COLO668 (cell line): ENCODE data around the gene LSM14B.
"Not testable (repeated sequence)": the region's sequence is repeated elsewhere in the genome, so short reads cannot be mapped to it uniquely, and the experiment has no call there.

Source experiments
- DNase-seq: peaks from one replicate; lab custom pipeline; 2025; ENCODE audit not compliant: unreplicated experiment; lab: John Stamatoyannopoulos, UW

LSM14B gene

DNA sequence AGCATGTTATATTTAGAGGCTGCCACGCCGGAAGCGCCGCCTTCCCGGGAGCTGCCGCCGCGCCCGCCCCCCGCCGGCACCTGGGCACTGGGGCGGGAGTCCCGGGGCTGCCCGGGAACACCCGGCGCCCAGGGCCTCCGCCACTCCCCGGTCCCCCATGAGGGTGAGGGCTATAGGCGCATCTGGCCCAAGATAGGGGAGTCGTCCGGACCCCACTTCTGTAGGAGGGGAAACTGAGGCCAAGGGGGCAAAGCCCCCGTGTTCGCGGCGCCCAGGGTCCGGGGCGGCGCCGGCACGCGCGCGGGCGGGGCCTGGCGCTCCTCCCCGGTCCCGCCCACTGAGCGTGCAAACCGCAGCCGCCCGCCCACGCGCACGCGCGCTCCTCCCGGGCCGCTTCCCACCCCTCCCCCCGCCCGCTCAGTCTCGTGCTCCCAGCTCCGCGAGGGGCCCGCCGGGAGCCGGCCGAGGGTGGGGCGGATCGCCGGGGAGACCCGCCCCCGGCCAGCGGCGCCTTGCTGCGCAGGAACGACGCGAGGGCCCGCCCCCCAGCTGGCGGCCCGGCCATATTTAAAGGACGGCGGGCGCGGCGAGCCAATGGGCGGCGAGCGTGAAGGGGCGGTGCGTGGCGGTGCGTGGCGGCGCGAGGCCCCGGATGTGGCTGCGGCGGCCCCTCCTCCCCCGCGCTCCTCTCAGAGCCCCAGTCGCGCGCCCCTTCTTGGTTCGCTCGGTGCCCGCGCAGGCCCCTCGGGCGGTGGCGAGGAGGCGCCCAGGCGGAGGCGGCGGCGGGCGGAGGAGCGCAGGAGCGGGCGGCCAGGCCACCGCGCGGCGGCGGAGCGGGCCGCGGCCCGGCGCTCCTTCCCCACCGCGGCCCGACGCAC, at the start of gene LSM14B:
LSM14B (plus strand) TSS at position 700 of the 878 bp plus-strand sequence. CDS start 192 bp downstream, outside the sequence.
- DNase-seq = peak; percentile 99

DNA sequence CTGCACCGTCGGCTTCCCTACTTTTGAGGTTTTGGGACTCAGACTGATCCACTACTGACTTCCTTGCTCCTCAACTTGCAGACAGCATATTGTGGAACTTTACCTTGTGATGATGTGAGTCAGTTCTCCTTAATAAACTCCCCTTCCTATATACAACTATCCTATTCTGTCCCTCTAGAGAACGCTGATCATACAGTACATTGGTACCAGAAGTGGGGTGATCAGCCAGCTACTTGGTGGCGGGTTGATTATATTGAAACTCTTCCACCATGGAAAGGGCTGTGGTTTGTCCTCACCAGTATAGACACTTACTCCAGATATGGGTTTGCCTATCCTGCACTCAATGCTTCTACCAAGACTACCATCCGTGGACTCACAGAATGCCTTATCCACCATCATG, 49.0 kb upstream of the LSM14B start:
- no peak for DNase-seq

DNA sequence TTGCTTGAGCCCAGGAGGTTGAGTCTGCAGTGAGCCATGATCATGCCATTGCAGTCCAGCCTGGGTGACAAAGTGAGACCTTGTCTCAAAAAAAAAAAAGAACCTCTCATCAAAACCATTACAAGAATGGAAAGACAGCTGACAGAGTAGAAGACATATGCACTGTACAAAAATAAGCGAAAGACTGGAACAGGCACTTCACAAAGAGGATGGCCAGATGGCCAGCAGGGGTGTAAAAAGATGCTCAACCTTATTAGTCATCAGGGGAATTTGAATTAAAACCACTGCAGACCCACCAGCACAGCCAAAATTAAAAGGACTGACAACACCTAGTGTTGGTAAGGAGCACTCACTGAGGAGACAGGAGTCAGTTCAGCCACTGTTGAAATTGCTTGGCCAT, 43.1 kb upstream of the LSM14B start:
- no peak for DNase-seq

DNA sequence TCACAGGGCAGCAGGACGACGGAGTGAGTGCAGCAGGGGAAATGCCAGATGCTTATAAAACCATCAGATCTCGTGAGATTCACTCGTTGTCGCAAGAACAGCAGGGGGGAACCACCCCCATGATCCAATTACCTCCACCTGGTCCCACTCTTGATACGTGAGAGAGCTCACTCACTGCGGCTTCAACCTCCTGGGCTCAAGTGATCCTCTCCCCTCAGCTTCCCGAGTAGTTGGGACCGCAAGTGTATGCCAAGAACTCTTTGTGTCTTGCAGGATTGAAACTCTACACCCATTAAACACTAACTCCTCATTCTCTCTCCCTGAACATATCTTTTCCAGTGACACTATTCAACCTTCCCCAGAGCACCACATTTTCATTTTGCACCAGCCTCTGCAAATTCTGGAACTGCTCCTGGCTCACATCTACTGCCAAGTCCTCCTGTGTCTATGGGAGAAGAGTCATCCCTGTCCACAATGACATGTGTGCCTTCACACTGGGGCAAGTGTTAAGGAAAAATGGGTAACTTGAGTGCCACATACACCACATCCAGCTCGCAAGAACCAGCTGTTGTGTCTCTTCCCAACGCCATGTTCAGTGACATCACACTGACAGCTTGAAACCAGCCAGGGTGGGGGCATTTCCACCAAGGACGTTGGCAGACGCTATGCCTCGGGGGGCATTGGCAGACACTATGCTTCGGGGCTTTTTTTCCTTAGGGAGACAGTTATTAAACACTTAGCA, 41.9 kb upstream of the LSM14B start:
- DNase-seq = no peak

DNA sequence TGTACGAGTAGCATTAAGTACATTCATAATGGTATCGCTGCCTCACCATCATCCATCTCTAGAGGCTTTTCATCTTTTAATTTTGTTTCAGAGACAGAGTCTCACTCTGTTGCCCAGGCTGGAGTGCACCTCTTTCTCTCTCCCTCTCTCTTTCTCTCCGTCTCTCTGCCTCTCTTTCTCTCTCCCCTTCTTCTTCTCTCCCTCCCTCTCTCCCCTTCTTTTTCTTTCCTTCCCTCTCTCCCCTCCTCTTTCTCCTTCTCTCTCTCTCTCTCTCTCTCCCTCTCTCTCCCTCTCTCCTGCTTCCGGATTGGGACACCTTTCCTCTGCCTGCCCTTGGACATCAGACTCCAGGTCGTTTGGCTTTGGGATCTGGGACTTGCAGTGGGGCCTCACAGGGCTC, 39.0 kb upstream of the LSM14B start:
- DNase-seq = no peak

DNA sequence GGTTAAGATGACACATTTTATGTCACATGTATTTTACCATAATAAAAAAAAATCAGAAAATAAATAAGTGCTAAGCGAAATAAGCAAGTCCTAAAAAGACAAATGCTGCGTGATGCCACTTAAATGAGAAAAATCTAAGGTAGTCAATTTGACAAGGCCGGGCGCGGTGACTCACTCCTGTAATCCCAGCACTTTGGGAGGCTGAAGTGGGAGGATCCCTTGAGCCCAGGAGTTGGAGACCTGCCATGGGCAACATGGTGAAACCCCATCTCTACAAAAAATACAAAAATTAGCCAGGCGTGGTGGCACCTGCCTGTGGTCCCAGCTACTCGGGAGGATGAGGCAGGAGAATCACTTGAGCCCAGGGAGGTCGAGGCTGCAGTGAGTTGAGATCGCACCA, 38.1 kb upstream of the LSM14B start:
- DNase-seq = not testable (repeated sequence)

DNA sequence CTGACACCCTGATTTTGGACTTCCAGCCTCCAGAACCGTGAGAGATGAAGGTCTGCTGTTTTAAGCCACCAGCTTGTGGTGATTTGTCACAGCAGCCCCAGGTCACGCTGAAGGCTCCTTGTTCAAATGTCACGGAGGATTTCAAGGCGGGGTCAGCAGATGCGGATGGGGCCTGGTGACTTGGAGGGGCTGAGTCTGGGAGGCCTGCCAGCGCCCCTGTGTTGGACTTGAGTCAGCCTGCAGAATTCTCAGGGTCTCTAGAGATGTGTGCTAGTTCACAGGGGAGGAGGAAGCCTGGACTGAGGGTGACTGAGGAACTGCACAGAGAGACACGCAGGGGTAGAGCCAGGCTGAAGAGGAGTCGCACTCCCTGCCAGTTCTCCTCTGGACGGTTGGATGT, 37.1 kb upstream of the LSM14B start:
- DNase-seq = no peak

DNA sequence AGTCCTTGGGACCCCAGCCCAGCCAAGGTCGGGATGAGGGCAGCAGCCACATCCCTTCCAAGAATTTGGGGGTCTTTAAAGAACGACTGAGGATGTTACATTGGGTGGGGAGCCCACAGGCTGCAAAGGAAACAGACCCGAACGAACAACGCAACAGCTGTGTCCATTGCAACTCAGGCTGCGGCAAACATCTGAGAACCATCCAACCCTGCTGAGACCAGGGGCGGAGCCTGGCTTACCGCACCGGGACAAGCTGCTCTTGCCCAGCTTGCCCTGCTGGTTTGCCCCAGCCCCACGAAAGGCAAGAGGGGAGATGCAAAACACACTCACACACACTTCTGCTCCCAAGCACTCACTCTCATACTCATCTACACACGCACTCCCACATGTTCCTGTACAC, 35.0 kb upstream of the LSM14B start:
- DNase-seq = peak; percentile 18

DNA sequence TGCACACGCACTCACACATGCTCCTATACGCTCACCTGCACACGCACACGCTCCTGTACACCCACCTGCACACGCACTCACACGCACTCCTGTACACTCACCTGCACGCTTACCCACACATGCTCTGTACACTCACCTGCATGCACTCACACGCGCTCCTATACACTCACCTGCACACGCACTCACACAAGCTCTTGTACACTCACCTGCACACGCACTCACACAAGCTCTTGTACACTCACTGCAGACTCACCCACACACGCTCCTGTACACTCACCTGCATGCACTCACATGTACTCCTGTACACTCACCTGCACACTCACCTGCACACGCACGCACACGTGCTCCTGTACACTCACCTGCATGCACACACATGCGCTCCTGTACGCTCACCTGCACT, 34.6 kb upstream of the LSM14B start:
- DNase-seq = no peak

DNA sequence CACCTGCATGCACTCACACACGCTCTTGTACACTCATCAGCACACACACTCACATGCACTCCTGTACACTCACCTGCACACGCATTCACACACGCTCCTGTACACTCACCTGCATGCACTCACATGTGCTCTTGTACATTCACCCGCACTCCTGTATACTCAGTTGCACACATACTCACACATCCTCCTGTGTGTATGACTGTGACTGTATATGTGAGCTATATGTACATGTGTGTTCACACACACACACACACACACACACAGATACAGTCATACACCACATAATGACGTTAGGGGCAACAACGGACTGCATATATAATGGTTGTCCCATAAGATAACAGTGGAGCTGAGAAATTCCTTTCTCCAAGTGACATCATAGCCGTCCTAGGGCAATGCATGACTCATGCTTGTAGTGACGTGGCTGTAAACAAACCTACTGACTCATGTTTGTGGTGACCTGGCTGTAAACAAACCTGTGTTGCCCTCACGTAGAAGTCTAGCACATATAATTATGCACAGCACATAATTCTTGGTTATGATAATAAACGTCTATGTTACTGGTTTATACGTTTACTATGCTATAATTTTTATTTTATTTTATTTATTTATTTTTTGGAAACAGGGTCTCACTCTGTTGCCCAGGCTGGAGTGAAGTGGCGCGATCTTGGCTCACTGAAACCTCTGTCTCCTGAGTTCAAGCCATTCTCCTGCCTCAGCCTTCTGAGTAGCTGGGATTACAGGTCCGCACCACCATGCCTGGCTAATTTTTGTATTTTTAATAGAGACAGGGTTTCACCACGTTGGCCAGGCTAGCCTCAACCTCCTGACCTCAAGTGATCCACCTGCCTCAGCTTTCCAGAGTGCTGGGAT, 33.8 kb upstream of the LSM14B start:
- peak; percentile 38 for DNase-seq

DNA sequence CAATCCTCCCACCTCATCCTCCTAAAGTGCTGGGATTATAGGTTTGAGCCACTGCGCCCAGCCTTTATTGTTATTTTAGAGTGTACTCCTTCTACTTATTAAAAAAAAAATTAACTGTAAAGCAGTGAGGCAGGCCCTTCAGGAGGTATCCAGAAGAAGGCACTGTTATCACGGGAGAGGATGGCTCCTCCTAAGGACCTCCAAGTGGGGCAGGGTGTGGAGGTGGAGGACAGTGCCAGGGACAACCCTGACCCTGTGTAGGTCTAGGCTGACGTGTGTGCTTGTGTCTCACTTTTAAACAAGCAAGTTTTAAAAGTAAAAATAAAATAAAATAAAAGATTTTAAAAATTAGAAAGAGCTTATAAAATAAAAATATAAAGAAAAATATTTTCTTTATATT, 32.9 kb upstream of the LSM14B start:
- DNase-seq = no peak

DNA sequence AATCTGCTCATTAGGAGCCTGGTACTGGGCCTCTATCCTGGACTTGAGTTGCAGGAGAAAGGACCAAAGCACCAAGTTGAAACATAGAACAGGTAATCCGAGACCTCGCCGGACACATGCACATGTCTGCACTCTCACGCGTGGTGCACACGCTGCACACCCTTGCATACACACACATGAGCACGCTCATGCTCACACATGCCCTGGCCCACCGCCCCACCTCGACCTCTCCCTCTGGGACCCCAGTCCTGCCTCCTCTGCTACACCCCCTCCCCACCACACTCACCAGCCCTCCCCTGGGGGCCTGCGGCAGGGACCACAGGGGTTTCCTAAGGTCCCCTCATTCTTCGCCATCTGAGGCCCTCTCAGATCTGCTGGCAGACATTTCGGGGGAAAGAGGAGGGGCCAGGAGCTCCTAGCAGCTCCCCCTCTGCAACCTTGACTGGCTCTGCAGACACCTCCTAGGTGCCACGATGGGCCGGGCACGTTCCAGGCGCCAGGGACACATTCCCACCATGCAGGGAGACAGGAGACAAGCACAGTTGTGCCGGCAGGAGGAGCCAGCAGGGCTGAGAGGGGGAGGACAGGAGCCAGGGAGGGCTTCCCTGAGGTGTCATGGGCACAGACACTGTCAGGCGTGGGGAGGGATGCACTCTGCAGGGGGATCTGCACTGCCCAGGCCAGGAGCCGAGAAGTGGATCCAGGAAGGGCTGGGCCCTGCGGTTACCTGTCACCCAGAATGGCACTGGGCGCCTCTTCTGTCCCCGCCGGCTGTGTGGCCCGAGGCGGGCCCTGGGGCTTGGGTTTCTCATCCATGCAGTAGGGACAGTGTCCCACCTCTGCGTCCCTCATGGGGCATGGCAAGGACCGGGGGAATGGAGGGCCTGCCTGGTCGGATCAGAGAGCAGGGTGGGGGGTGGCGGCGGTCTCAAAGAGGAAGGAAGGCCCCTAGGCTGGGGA, 25.6 kb upstream of the LSM14B start:
- DNase-seq = no peak

DNA sequence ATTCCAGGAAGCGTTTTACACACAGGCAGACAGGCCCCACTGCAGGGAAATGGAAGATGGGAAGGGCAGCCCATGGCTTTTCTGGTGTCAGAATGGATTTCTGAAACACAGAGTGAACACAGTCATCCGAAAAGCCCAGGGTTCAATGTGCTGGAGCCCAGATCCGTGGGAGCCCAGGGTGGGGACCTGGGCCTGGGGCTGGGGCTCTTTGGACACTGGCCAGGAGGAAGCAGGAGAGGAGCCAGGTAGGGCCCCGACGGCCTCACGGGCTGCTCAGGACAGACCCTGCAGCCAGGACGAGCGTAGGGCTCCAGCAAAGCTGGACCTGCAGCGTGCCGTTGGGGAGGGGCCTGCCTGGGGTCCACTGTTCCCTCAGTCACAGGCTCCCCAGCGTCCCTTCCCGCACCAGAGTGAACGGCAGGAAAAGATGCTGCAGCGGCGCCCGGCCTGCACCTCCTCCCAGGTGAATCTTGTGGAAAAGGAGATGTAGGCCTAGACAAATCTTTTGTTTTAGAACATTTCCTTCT, 24.3 kb upstream of the LSM14B start:
- no peak for DNase-seq

DNA sequence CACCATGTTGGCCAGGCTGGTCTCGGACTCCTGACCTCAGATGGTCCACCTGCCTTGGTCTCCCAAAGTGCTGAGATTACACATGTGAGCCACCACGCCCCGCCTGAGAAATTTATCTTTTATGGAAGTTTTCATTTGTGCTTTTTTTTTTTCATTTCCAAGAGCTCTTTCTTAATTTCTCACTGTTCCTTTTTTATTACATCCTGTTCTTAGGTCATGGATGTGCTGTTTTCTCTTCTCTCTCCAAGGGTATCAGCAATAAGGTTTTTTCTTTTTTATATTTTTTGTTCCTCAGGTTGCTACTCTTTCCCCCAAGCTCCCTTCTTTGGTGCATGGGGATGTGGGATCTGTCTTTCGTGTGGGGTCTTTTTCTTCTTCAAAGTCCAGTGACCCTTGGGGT, 21.2 kb upstream of the LSM14B start:
- no peak for DNase-seq

DNA sequence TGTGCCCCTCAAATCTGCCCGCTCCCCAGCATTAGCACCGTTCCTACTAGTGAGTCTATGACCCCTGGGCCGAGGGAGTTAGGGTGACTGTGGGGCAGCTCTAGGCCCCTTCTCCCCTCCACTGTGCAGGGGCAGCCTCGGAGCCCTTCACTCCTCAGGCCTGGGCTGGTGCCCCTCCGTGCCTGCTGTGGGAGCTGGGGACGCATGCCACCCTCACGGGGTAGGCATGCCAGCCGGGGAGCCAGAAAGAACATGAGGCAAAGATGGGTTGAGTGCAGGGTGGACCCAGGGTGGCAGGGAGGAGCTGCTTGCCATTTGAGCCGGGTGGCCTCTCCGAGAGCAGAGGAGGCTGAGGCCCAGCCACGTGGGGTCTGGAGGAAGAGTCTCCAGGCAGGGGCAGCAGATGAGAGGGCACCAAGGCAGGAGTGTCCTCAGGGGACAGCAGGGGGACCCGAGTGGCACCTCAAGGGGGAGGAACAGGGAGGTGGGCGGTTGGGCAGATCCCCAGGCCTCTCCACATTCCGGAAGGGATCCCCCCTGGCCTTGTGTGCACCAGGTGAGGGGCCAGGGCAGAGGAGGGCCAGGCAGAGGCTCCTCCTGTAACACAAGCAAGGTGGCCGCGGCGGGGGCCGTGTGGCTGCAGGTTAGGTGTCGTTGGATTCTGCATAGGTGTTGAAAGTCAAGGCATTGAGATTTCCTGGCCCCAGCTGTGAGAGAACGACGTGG, 18.6 kb upstream of the LSM14B start:
- no peak for DNase-seq

DNA sequence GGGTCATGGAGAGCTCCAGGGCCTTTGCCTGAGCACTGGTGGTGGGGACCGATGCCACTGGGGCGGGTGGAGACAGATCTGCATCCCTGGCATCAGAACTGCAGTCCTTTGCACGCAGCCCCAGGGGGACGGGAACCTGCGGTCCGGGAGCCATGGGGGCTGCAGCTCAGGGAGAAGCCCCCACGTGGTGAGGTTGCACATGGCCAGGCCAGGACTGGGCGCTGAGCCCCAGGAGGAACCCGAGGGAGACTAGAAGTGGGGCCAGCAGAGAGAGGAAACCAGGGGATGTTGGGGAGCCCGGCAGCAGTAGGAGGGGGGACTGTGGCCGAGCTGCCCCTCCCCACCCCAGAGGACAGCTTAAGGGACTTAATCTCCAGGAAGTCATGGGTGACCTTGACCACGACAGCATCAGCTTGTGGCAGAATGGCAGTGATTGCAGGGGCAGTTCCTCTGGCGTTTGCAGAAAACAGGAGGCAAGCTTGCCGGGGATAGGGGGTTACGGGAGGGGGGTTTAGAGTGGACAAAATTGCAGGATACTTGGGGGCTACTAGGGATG, 18.0 kb upstream of the LSM14B start:
- no peak for DNase-seq

DNA sequence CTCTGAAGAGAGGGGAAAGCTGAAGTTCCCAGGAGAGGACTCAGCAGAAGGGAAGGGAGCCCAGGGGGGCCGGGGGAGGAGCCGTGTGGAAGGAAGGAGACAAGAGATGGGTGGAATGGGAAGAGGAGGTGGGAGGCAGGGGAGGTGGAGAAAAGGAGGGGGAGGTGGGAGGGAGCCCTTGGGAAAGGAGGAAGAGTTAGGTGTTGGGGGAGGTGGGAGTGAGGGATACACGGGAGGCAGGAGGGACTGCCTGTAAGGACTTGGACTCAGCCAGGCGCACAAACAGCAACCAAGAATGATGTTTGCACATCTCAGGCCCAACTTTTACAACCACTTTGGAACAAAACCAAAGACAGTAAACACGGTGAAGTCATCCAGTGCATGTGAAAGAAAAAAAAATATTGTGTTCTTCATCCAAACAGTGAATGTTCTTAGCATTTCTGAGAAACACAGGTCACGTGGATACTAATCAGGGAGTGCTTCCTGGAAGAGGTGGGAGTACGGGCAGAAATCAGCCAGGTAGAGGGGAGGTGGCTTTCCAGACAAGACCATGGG, 17.4 kb upstream of the LSM14B start:
- DNase-seq = no peak

DNA sequence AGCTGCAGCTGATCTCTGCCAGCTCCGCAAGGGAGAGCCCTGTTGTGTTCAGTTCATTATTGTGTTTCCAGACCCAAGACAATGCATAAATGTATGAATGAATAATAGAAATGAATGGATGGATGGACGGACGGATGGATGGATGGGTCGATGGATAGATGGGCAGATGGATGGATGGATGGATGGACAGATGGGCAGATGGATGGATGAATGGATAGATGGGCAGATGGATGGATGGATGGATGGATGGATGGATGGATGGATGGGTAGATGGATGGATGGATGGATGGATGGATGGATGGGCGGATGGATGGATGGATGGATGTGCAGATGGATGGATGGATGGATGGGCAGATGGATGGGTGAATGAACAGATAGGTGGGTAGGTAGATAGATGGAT, 16.7 kb upstream of the LSM14B start:
- no peak for DNase-seq

DNA sequence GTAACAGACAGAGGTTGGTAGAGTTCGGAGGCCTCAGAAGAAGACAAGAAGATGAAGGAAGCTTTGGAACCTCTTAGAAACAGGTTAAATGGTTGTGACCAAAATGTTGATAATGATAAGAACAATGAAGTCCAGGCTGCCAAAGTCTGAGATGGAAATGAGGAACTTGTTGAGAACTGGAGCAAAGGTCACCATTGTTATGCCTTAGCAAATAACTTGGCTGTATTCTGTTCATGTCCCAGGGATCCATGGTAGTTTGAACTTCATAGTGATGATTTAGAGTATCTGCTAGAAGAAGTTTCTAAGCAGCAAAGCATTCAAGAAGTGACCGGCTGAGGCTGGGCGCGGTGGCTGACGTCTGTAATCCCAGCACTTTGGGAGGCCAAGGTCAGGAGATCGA, 11.1 kb upstream of the LSM14B start:
- DNase-seq = no peak
